HG02588 (cell line): ENCODE results near the gene NTN5.
A peak's percentile ranks its signal among the peaks of the same experiment; 100 is the strongest.

ENCODE experiments used
- ATAC-seq: cut with Tn5 transposase; IDR thresholded peaks from one replicate; pipeline ENCODE4 v1.9.1; 2021; ENCODE audit warnings: mild to moderate bottlenecking, moderate library complexity; ENCODE audit not compliant: unreplicated experiment

NTN5 gene

DNA sequence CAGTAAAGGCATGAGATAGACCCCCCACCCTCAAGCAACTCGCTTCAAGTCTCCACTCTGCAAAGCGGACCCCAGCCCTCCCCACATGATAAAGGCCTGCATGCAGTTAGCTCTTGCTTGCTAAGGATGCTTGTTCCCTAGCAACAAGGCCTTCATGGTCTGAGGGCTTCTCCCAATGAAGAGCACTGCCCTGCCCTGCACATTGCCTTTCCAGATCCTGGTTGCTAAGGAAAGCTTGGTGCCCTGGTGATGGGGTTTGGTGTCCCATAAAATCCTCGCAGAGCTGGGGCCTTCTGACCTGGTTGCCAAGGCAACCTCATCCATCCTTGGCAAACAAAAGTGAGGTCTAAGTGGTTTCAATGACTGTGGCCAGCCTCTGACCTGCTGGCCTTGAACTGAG lies 41.6 kb downstream of the NTN5 start:
- no peak for ATAC-seq

DNA sequence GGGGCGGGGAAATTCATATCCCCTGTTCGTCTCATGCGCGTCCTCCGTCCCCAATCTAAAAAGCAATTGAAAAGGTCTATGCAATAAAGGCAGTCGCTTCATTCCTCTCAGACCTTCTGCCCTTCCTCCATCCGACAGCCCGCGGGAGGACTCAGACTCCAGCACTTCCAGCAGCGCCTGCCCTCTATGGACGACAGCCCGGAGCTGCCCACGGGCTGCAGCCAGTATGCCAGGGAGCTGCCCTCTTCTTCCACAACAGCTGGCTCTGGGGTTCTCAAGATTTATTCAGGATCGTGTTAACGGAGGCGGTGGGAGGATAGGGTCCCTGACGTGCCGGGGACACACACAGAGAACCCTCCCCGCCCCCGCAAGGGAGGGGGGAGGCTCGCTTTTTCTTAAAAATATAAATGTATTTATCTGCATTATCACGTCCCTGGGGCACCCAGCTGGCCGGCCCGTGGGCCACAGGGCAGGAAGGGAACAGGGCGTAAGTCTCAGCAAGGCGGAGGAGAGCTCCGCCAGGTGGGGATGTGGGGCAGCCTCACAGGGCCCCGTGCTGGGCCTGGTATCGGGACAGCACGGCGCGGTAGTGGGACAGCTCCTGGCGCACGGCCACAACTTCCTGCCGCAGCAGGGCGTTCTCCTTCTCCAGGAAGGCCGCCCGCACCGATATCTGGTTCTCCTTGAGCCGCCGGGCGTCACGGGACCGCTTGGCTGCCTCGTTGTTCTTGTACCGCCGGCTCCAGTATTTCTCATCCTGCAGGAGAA lies 42.3 kb downstream of the NTN5 start:
- no peak for ATAC-seq

- no peak for ATAC-seq
Measured at GRCh38 chr19:48629599-48630295, 43.1 kb downstream of the NTN5 start.

DNA sequence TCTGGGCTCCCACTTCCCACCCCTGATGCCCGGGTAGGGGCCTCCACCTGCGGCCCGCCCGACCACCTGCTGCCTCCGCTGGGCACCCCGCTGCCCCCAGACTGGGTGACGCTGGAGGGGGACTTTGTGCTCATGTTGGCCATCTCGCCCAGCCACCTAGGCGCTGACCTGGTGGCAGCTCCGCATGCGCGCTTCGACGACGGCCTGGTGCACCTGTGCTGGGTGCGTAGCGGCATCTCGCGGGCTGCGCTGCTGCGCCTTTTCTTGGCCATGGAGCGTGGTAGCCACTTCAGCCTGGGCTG lies 43.6 kb downstream of the NTN5 start:
- no peak for ATAC-seq

GRCh38 chr19:48628486-48629296 lies 44.1 kb downstream of the NTN5 start:
- ATAC-seq, result no peak

GRCh38 chr19:48627865-48628314 lies 44.9 kb downstream of the NTN5 start:
- no peak for ATAC-seq

DNA sequence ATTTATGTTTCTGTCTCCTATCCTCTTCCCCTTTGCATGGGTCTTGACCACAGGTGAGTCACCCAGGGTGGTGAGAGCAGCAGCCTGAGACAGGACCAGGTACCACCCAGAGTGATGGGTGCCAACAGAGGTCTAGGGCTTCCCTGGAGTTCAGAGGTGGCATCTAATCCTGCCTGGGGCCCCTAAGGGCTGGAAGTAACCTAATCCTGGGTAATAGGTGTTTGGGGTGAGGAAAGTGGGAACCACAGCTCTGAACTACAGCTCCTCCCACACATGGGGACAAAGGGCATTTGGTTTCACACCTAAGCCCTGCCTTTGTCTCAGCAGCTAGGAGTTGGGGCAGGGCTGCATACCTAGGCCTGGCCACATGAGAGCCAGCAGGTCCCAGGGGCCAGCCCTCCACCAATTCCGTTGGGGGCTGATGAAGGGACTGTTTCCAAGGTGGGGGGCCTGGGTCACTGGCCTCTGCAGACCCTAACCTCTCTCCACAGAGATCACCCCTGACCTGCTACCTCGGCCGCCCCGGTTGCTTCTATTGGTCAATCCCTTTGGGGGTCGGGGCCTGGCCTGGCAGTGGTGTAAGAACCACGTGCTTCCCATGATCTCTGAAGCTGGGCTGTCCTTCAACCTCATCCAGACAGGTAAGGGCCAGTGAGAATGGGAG lies 45.5 kb downstream of the NTN5 start:
- ATAC-seq, result no peak

- ATAC-seq, result no peak
Measured at GRCh38 chr19:48625891-48626327, 46.9 kb downstream of the NTN5 start.

DNA sequence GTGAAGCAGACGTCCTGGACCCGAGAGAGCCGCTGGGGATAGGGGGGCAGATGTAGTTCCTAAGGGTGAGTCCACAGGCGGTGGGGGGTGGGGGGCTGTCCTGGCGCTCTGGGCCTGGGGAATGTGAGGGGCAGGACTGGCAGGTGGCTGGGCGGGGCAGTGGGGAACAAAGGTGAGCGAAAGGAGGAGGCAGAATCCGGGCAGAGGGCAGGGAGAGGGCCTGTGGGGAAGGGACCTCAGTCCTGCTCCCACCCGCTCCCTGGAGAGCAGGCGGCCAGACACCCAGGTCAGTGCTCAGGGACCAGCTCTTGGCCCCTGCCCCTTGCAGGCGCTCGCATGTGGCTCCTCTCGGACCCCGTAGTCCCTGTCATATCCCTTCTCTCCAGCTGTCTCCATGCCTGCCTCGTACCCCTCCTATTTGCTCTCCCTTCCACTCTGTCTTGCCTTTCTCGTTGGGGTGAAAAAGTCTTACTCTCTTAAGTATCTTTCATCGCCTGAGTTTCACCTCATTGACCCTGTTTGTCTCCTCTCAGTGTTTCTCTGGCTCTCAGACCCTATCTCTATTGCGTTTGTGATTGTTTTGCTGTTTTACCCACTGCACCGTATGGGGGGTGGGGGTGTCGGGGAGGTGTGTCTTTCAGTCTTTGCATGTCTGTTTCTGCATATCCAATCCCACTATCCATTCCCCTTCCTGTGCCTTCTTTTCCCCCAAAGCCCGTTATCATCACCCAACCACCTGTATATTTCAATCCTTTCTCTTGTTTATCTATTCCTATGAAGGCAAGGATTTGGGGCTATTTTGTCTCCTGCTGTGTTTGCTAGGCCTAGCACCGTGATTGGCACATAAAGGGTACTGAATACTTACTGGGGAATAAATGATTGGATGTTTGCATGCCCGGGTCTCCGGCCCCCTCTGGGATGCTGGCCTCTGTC lies 47.8 kb downstream of the NTN5 start:
- no peak for ATAC-seq

- peak; percentile 52 for ATAC-seq
Measured at GRCh38 chr19:48624067-48624594, 48.7 kb downstream of the NTN5 start.

GRCh38 chr19:48623556-48624066 lies 49.2 kb downstream of the NTN5 start:
- ATAC-seq, result no peak

DNA sequence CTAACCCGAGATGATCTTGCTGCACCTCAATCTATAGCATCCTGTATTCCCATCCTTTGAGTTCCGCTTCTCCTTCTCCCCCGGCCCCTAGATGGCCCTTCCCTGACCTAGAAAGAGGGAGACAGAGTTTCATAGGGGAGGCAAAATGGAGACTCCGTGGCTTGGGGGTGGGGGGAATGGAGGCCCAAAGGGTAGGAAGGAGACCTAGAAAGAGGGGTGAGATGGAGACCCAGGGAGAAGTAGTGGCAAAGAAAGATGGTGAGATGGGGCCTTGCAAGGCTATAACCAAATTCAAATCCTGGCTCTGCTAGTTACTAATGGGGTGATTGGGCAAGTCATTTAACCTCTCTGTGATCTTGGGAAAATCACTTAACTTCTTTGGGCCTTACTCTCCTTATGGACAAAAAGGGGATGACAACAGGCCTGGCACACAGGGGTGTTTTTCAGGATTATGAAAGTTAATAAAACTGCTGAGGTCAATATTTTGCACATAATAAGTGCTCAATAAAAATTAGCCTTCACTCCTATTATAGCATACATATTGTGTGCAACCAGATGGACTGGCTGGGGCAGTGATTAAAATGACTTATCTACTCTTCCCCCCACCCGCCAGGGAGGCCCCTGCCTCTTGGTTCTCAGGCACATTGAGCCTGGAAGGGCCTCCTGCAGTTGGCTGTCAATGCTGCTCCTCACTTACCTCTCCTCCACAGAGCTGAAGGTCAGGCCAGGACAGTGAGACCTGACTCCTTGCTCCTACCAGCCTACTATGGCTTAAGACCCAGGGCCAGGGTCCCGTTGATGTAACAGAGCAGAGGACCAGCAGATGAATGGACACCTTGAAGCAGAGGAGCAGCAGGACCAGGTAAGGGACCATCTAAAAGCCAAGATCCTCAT lies 52.9 kb downstream of the NTN5 start:
- no peak for ATAC-seq

DNA sequence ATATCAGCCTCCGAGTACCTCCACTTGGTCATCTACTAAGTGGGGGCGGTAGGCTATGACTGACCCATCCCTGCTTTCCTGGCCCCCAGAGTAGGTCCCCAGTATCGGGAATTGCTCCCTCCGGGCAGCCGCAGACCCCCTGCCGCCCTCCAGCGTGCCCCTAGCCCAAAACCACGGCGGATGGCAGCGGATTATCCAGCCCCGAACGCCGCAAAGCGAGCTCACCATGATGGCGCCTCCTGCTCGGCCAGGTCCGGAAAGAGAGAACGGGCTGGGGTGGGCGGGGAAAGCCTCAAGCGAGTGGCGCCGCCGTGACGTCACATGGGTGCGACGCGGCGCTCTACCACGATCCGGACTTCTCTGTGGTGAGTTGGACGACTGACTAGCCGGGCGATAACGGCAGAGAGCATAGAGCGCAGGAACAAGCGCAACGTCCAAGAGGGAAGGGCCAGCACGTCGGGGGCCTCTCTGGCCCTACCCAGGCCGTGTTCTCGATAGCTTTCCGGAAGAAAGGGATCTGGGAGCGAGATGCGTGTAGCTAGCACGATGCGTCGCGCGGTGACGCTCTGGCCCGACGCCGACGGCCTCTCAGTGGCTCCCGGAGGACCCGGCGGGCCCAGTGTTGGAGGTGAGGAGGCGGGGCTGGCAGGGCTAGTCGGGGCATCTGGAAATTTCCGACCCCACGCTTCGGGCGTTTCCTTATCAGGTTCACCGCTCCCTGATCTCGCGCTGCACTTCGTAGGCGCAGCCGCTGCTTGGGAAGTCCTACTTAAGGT lies 53.7 kb downstream of the NTN5 start, which contains the start of the genes RPL18 and SPHK2:
Gene RPL18, minus strand, starts transcription at position 263 of the 776 bp plus-strand sequence. Its CDS starts 35 bp downstream, at position 228.
Gene SPHK2, plus strand, starts transcription at position 591 of the 776 bp plus-strand sequence. CDS start 1,009 bp downstream, outside the sequence.
- peak; percentile 80 for ATAC-seq

- ATAC-seq, result no peak
Measured at GRCh38 chr19:48618278-48618915, 54.4 kb downstream of the NTN5 start.

DNA sequence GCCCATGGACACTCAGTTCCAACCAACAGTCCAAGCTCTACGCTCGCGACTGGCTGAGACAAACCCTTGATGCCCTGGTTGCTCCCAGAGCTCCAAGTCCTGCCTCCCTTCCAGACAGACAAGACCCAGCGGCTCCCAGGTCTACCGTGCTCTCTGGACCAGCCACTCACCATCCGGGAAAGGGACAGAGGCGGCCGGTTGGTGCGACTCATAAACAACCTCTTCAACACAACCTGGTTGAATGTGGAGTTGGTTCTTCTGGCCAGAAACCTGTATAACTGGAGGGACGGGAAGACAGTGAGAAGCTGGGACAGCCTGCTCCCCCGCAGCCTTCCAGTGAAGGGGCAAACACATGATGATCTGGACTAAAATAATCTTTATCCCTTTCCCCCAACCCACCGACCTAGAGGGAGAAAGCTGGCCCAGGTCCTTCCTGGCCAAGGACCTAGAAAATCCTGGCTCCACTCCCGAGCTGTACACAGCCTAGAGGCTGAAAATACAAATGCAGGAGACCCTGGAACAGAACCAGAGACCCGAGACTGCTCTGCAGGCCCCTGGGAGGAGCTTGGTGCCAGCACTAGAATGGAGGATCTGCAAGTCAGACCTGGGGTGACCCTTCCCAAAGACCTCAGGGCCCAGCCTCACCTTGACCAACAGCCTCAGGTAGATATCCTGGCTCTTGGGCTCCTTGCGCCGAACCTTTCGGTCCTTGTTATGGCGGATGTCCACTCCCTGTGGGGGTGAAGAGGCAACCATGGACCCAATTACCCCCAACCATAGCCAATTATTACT lies 55.5 kb downstream of the NTN5 start:
- no peak for ATAC-seq

- no peak for ATAC-seq
Measured at GRCh38 chr19:48616491-48617056, 56.2 kb downstream of the NTN5 start.
